ENCODE data around the gene TBC1D4. TPM values are rescaled to one million over a fixed set of nuclear protein-coding genes. Genes with fewer than 3 reads are reported as not detected.

Gene TBC1D4
- total RNA-seq, 1 experiment from 2014 or later: 5.5 TPM

- CTCF ChIA-PET: no interaction called here
These were observed 26.1 kb upstream of the TBC1D4 start for GRCh38 chr13:75508002-75508548.

More at GRCh38 chr13:75508002-75508548, 26.1 kb upstream of the TBC1D4 start:
- DNase-seq (ENCODE audit: low read depth, low spot score) (no peak), ATAC-seq (no peak)
- in situ Hi-C loops (cut with HindIII; ENCODE audit: low pct_unique_long_range_greater_than_20kb, low sequenced_read_pairs) (no loop called here), intact Hi-C loops (cut with micrococcal nuclease; ENCODE audit: unreplicated experiment) (no loop called here)
- no TSS peak for BruUV-seq (replicated peaks)
- no peak for TF ChIP-seq SIN3A (IDR thresholded peaks at IDR 0.05; ENCODE audit: borderline replicate concordance, insufficient read depth, low read depth, low read length)
- no peak for TF ChIP-seq POLR2AphosphoS5 (IDR thresholded peaks at IDR 0.05; ENCODE audit: low read depth, low read length)
- TF ChIP-seq REST (IDR thresholded peaks at IDR 0.05; ENCODE audit: insufficient read depth in 1 of 2, low read depth in 2 of 2, low read length in 1 of 2): no peak
- no peak for TF ChIP-seq TCF7L2 (IDR thresholded peaks at IDR 0.05; ENCODE audit: low read depth, low read length)
- no peak for TF ChIP-seq CTCF (IDR thresholded peaks at IDR 0.05)
- H3K4me1 ChIP-seq (ENCODE audit: control insufficient read depth, insufficient read depth, low read length): no peaks in the 10 kb centered on the region
- POLR2A ChIA-PET: no interaction called here
- no peaks in the 10 kb centered on the region for H3K27me3 ChIP-seq (ENCODE audit: control insufficient read depth, insufficient read depth, low read length)
- no peak overlapping the region for H3K27ac ChIP-seq (ENCODE audit: low read length)
- no peaks in the 10 kb centered on the region for H3K9me3 ChIP-seq (ENCODE audit: control insufficient read depth, insufficient read depth, low read depth, low read length)
- no peak overlapping the region for H3K4me3 ChIP-seq (ENCODE audit: low read depth in 2 of 2, low read length in 2 of 2)
- H3K36me3 ChIP-seq (ENCODE audit: control insufficient read depth, insufficient read depth, low read length): no peaks in the 10 kb centered on the region

Data from Panc1 (cell line).